ENCODE results near the gene RASGRF1.

GRCh38 chr15:78930577-78931388 is 159.8 kb downstream of the RASGRF1 start:
- TF ChIP-seq, protein P1, sequence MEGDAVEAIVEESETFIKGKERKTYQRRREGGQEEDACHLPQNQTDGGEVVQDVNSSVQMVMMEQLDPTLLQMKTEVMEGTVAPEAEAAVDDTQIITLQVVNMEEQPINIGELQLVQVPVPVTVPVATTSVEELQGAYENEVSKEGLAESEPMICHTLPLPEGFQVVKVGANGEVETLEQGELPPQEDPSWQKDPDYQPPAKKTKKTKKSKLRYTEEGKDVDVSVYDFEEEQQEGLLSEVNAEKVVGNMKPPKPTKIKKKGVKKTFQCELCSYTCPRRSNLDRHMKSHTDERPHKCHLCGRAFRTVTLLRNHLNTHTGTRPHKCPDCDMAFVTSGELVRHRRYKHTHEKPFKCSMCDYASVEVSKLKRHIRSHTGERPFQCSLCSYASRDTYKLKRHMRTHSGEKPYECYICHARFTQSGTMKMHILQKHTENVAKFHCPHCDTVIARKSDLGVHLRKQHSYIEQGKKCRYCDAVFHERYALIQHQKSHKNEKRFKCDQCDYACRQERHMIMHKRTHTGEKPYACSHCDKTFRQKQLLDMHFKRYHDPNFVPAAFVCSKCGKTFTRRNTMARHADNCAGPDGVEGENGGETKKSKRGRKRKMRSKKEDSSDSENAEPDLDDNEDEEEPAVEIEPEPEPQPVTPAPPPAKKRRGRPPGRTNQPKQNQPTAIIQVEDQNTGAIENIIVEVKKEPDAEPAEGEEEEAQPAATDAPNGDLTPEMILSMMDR (IDR thresholded peaks at IDR 0.05): no peak
- TF ChIP-seq POLR2AphosphoS5 (IDR thresholded peaks at IDR 0.05): peak in 3 of 4 donors; percentile 15 to 72 (median 25)
- TF ChIP-seq POLR2A (IDR thresholded peaks at IDR 0.05): no peak
- peak in 1 of 4 donors; percentile 52 for TF ChIP-seq EP300 (IDR thresholded peaks at IDR 0.05)
